H1 (cell line): ENCODE measurements around the gene TMUB1. TPM values are rescaled to one million over a fixed set of nuclear protein-coding genes. Genes with fewer than 3 reads are reported as not detected.

Experiments
- CTCF ChIA-PET: fragments of 300-600 bp; sonication (Branson Sonifier 250); formaldehyde crosslinking; loops from one replicate; lab custom pipeline; 2021; ENCODE audit not compliant: partially characterized antibody; lab: Charles Lee
- POLR2A ChIA-PET: fragments of 300-600 bp; sonication (Branson Sonifier 250); formaldehyde crosslinking; loops from one replicate; lab custom pipeline; 2021; ENCODE audit warnings: inconsistent platforms; ENCODE audit not compliant: partially characterized antibody; lab: Charles Lee
- DNase-seq, 2 experiments: peaks; one replicate each; pipeline versions ENCODE4 v3.0.0 to v3.0.0-alpha.2; 2010 to 2022; ENCODE audit warnings: low spot score in 2 of 2, low read depth in 1 of 2, mixed read lengths in 1 of 2
- FAIRE-seq: peaks from 2 replicates; lab custom pipeline; 2011; peaks lifted over from hg19 to GRCh38; lab: Jason Lieb, UNC
- H2AFZ ChIP-seq: 2 replicates; pipeline ENCODE4 v1.8.1; 2012; ENCODE audit warnings: low read length, inconsistent platforms
- H2AK5ac ChIP-seq: 2 replicates; pipeline ENCODE4 v1.6.1; 2013; ENCODE audit warnings: low read depth, low read length
- H2BK120ac ChIP-seq: replicated peaks from 2 replicates; pipeline ENCODE3; 2013; ENCODE audit warnings: low read depth, low read length, inconsistent platforms
- H2BK12ac ChIP-seq: 2 replicates; pipeline ENCODE4 v1.6.1; 2013; ENCODE audit warnings: low read depth, low read length
- H2BK15ac ChIP-seq: 2 replicates; pipeline ENCODE4 v1.6.1; 2013; ENCODE audit warnings: low read length
- H2BK20ac ChIP-seq: 2 replicates; pipeline ENCODE4 v1.6.1; 2013; ENCODE audit warnings: low read length
- H2BK5ac ChIP-seq: 2 replicates; pipeline ENCODE4 v1.6.1; 2013; ENCODE audit warnings: low read depth, low read length
- H3K14ac ChIP-seq: 2 replicates; pipeline ENCODE4 v1.6.1; 2013; ENCODE audit warnings: inconsistent platforms; ENCODE audit not compliant: insufficient read length
- H3K18ac ChIP-seq: 2 replicates; pipeline ENCODE4 v1.6.1; 2013; ENCODE audit warnings: low read length; ENCODE audit errors: extremely low read depth
- H3K23ac ChIP-seq: 2 replicates; pipeline ENCODE4 v1.6.1; 2013; ENCODE audit warnings: inconsistent platforms; ENCODE audit not compliant: insufficient read length
- H3K23me2 ChIP-seq: 2 replicates; pipeline ENCODE4 v1.6.1; 2013; ENCODE audit warnings: low read depth, low read length
- H3K27ac ChIP-seq: 2 replicates; pipeline ENCODE4 v1.6.1; 2011; ENCODE audit warnings: low read depth, low read length, inconsistent platforms
- H3K27me3 ChIP-seq, 4 experiments: replicated peaks in 1 of 4; 1 replicate in 1 of 4; 2 replicates in 3 of 4; pipeline versions ENCODE4 v1.6.1 to v1.8.1; 2011 to 2013; ENCODE audit warnings: low read length in 3 of 4, mild to moderate bottlenecking in 3 of 4, inconsistent platforms in 2 of 4, mixed read lengths in 2 of 4, moderate library complexity in 1 of 4; ENCODE audit not compliant: control insufficient read depth in 3 of 4, insufficient read depth in 3 of 4; ENCODE audit errors: extremely low read depth in 1 of 4
- H3K36me3 ChIP-seq, 4 experiments: 2 replicates each; pipeline versions ENCODE4 v1.6.1 to v1.8.1; 2011 to 2013; ENCODE audit warnings: mild to moderate bottlenecking in 4 of 4, low read length in 3 of 4, moderate library complexity in 2 of 4, control low read depth in 1 of 4, inconsistent platforms in 1 of 4; ENCODE audit not compliant: insufficient read depth in 4 of 4, control insufficient read depth in 2 of 4
- H3K4ac ChIP-seq: replicated peaks from 2 replicates; pipeline ENCODE3; 2013; ENCODE audit warnings: low read length, low read depth, mixed read lengths, inconsistent platforms; ENCODE audit not compliant: insufficient read length
- H3K4me1 ChIP-seq, 4 experiments: replicated peaks in 1 of 4; 1 replicate in 1 of 4; 2 replicates in 3 of 4; pipeline versions ENCODE4 v1.6.1 to v1.8.1; 2011 to 2013; ENCODE audit warnings: low read length in 3 of 4, inconsistent platforms in 2 of 4, mixed read lengths in 1 of 4; ENCODE audit not compliant: insufficient read depth in 4 of 4, control insufficient read depth in 3 of 4
- H3K4me2 ChIP-seq, 2 experiments: 2 replicates each; pipeline versions ENCODE4 v1.6.1 to v1.8.1; 2011 to 2013; ENCODE audit warnings: low read depth in 2 of 2, low read length in 2 of 2, control low read depth in 1 of 2, inconsistent platforms in 1 of 2, mild to moderate bottlenecking in 1 of 2; ENCODE audit not compliant: insufficient read depth in 1 of 2
- H3K4me3 ChIP-seq, 4 experiments: fragments of 200-600, 300-600 bp in 1 of 4; sonication (generic), shearing (Covaris generic), sonication (Bioruptor Twin) in 1 of 4; 2 replicates each; pipeline versions ENCODE4 v1.5.1 to v1.8.1; 2011 to 2016; ENCODE audit warnings: low read length in 4 of 4, low read depth in 3 of 4, control low read depth in 2 of 4, inconsistent platforms in 2 of 4, mild to moderate bottlenecking in 2 of 4, mixed read lengths in 1 of 4, moderate library complexity in 1 of 4; ENCODE audit not compliant: insufficient read depth in 2 of 4; ENCODE audit errors: extremely low read depth in 1 of 4
- H3K56ac ChIP-seq: replicated peaks from 2 replicates; pipeline ENCODE3; 2013; ENCODE audit warnings: low read depth, mild to moderate bottlenecking, mixed read lengths, low read length, inconsistent platforms; ENCODE audit not compliant: insufficient read length
- H3K79me1 ChIP-seq: 2 replicates; pipeline ENCODE4 v1.6.1; 2013; ENCODE audit warnings: low read depth, low read length, control low read depth
- H3K79me2 ChIP-seq, 2 experiments: 2 replicates each; pipeline versions ENCODE4 v1.6.1 to v1.8.1; 2012 to 2013; ENCODE audit warnings: low read length in 2 of 2, mild to moderate bottlenecking in 2 of 2, inconsistent platforms in 1 of 2; ENCODE audit not compliant: insufficient read depth in 2 of 2, control insufficient read depth in 1 of 2
- H3K9ac ChIP-seq, 4 experiments: replicated peaks in 1 of 4; 1 replicate in 1 of 4; 2 replicates in 3 of 4; pipeline versions ENCODE4 v1.6.1 to v1.8.1; 2011 to 2013; ENCODE audit warnings: low read depth in 3 of 4, low read length in 3 of 4, control low read depth in 2 of 4, mild to moderate bottlenecking in 2 of 4, moderate library complexity in 2 of 4, inconsistent platforms in 1 of 4; ENCODE audit errors: extremely low read depth in 1 of 4
- H3K9me3 ChIP-seq, 2 experiments: 2 replicates each; pipeline versions ENCODE4 v1.6.1 to v1.8.1; 2012 to 2013; ENCODE audit warnings: mild to moderate bottlenecking in 2 of 2, moderate library complexity in 2 of 2, control low read depth in 1 of 2, inconsistent platforms in 1 of 2, low read depth in 1 of 2, low read length in 1 of 2, mixed read lengths in 1 of 2; ENCODE audit not compliant: insufficient read depth in 2 of 2
- H4K20me1 ChIP-seq, 2 experiments: replicated peaks in 1 of 2; 2 replicates each; pipeline versions ENCODE3 to v1.8.1; 2011 to 2013; ENCODE audit warnings: inconsistent platforms in 2 of 2, low read length in 2 of 2, mild to moderate bottlenecking in 1 of 2; ENCODE audit not compliant: insufficient read depth in 2 of 2, control insufficient read depth in 1 of 2
- H4K5ac ChIP-seq: 2 replicates; pipeline ENCODE4 v1.6.1; 2013; ENCODE audit warnings: low read length, low read depth, mixed read lengths, inconsistent platforms; ENCODE audit not compliant: insufficient read length
- H4K8ac ChIP-seq: 2 replicates; pipeline ENCODE4 v1.8.0; 2013; ENCODE audit warnings: mild to moderate bottlenecking, moderate library complexity, low read length, inconsistent platforms; ENCODE audit not compliant: insufficient read depth; ENCODE audit errors: extremely low read depth
- H4K91ac ChIP-seq: replicated peaks from 2 replicates; pipeline ENCODE3; 2013; ENCODE audit warnings: low read length, mixed read lengths, inconsistent platforms; ENCODE audit not compliant: insufficient read length
- POLR2AphosphoS5 ChIP-seq: IDR thresholded peaks from 2 replicates; pipeline ENCODE4 v1.6.1; 2011; ENCODE audit warnings: low read depth, low read length
- SIRT6 ChIP-seq: IDR thresholded peaks from one replicate; pipeline ENCODE4 v1.7.1; 2012; ENCODE audit warnings: low read length, inconsistent platforms
- WGBS, 2 experiments: shearing (Covaris generic) in 1 of 2; methylation state at CpG; one replicate each; pipeline versions ENCODE4 v1.1.6 to v1.1.7; 2013 to 2015; ENCODE audit warnings: low lambda C conversion rate in 2 of 2, mixed read lengths in 2 of 2, inconsistent platforms in 1 of 2, low coverage in 1 of 2, missing lambda C conversion rate in 1 of 2; ENCODE audit not compliant: insufficient replicate concordance in 2 of 2, insufficient coverage in 1 of 2, insufficient read length in 1 of 2; ENCODE audit errors: extremely low coverage in 1 of 2, missing lambda C conversion rate in 1 of 2; 5-methylcytosine and 5-hydroxymethylcytosine counted together
- polyA plus RNA-seq, 7 experiments: library from polyadenylated mRNA; depleted of rRNA in 3 of 7; stranded (reverse) in 5 of 7; unstranded in 2 of 7; fragments of >200 nt in 5 of 7; fragments of 200-250 nt in 2 of 7; gene quantifications; 1 replicate in 5 of 7; 2 replicates in 1 of 7; 4 replicates in 1 of 7; pipeline versions ENCODE4 v1.2.1 to v1.2.3, GENCODE V29; 2011 to 2013; ENCODE audit warnings: missing spikeins in 2 of 7, mixed read lengths in 2 of 7
- total RNA-seq: library from RNA; stranded (reverse); fragmentation: NEBNext Ultra II Directional; extraction: Animal tissue kit (Norgen Biotek cat#: 25700); gene quantifications from 2 replicates; pipeline ENCODE4 v1.2.1, GENCODE V29; 2021

TMUB1 gene
- total and polyA plus RNA-seq, 2 of the 8 experiments (the other 6 are each of a cell fraction or from before 2014, with no cell fraction given) = 41.4 to 56.2 TPM

DNA sequence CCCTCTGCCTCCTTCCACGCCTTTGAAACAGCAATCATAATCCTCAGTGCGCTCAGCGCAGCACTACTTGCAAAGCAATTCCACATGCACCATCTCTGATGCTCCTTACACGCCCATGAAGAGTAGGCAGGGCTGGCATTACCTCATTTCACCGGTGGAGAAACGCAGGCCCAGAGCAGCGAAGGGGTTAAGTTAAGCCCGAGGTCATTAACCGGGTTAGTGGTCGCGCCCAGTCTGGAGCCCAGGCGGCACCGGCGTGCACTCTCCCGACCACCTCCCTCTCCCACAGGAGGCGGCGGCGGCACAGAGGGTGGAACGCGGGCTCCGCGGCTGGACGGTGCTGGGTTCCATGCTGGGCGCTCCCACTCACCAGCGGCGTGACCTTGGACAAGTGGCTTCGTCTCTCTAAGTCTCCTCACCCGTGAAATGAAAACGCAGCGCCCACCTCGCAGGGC lies 3.2 kb downstream of the TMUB1 start:
- 3% methylated on average over 22 of the region's 31 CpGs; no CpG with 5 or more reads in 1 of the 2 experiments for WGBS, 2 experiments
- H3K4me2 ChIP-seq = peak overlapping the region; percentile 95 to 100
- peak overlapping the region; percentile 88 for H3K4ac ChIP-seq
- H3K4me1 ChIP-seq = peaks cover 0 to 37% (median 24%) of the 10 kb centered on the region in 4 experiments; a peak in 6 of 7 replicates
- peak overlapping the region; percentile 78 for H3K18ac ChIP-seq
- H3K4me3 ChIP-seq = peak overlapping the region; percentile 79 to 94 (median 88)
- H4K91ac ChIP-seq = peak overlapping the region; percentile 92
- H3K14ac ChIP-seq = no peak overlapping the region
- peaks cover 12% of the 10 kb centered on the region for H3K79me1 ChIP-seq
- peaks cover 0 to 7% (median 5%) of the 10 kb centered on the region in 4 experiments; a peak in 5 of 7 replicates for H3K27me3 ChIP-seq
- peak overlapping the region; percentile 73 for H3K56ac ChIP-seq
- TF ChIP-seq SIRT6 (no peak), POLR2AphosphoS5 (0 out of 2 replicates have a peak, but pooled peaks have one; percentile 24)
- H3K9me3 ChIP-seq = no peaks in the 10 kb centered on the region
- peak overlapping the region; percentile 86 for H4K5ac ChIP-seq
- peak overlapping the region; percentile 59 for H2BK120ac ChIP-seq
- peaks cover 0 to 10% of the 10 kb centered on the region in 2 experiments; a peak in 1 of 4 replicates for H3K79me2 ChIP-seq
- 0 out of 2 replicates have a peak overlapping the region, but pooled peaks have one; percentile 17 for H2BK12ac ChIP-seq
- ChIA-PET POLR2A (interaction anchor here (0.8 to 4.9 kb wide), 15 partner anchors 9 to 83 kb away, joined by 3 to 77 read pairs (median 6); partner anchors contain the start of gene CDK5), CTCF (interaction anchor here (1.3 to 6.0 kb wide), 5 partner anchors 16 to 62 kb away, joined by 3 to 81 read pairs (median 23); partner anchors contain the start of gene CDK5)
- H2AFZ ChIP-seq = no peak overlapping the region
- H3K23me2 ChIP-seq = peaks cover 21% of the 10 kb centered on the region
- H3K27ac ChIP-seq = peak overlapping the region; percentile 76
- no peak overlapping the region for H2AK5ac ChIP-seq
- H3K36me3 ChIP-seq = peaks cover 2 to 13% (median 11%) of the 10 kb centered on the region in 4 experiments
- H2BK20ac ChIP-seq = no peak overlapping the region
- peak overlapping the region; percentile 86 to 89 (median 88) for H3K9ac ChIP-seq
- FAIRE-seq (no peak), DNase-seq (no peak)
- H2BK5ac ChIP-seq = peak overlapping the region; percentile 71; the same call in 1 of the 2 replicates
- H4K20me1 ChIP-seq = peaks cover 18 to 20% of the 10 kb centered on the region in 2 experiments
- peak overlapping the region; percentile 97 for H2BK15ac ChIP-seq
- H4K8ac ChIP-seq = peak overlapping the region; percentile 93; the same call in 1 of the 2 replicates
- no peak overlapping the region for H3K23ac ChIP-seq
